ENCODE data around the gene ZNF81.

GRCh38 chrX:47880927-47881326 is 44.2 kb downstream of the ZNF81 start:
- TF ChIP-seq CTCF (IDR thresholded peaks at IDR 0.05; ENCODE audit: low read depth, low read length) (no peak), EZH2phosphoT487 (IDR thresholded peaks at IDR 0.05; ENCODE audit: low read depth) (no peak)

All from OCI-LY3 (cell line).